SK-N-SH (cell line): Measurements from ENCODE around the gene PDK1.

Source experiments
- FOXJ3 ChIP-seq: sonication (generic); formaldehyde crosslinking; IDR thresholded peaks from 2 replicates; pipeline ENCODE4 v1.5.1; 2020; ENCODE audit warnings: mild to moderate bottlenecking, missing genetic modification reagents
- TF ChIP-seq, protein P1 (sequence below): fragments of 200-600 bp; sonication (generic); IDR thresholded peaks from 2 replicates; pipeline ENCODE4 v1.6.1; 2017; ENCODE audit warnings: antibody characterized with exemption, mild to moderate bottlenecking, moderate library complexity

DNA sequence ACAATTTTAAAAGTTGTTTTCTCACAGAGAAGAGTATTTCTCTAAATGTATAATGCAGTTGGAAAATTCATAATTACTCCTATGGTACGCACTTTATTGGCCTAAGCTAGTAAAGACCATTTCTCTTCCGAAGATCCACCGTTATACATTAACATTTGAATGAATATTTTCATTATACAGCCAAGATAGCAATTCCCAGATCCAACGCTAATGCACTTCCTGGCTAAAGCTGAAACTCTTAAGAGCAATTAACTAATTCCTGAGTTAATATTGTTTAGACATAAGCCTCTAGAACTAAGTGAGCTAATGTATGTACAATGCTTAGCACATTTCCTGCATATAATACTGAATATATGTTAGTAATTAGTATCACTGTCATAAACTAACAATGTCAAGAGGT, 56.2 kb downstream of the PDK1 start:
- TF ChIP-seq, protein P1, sequence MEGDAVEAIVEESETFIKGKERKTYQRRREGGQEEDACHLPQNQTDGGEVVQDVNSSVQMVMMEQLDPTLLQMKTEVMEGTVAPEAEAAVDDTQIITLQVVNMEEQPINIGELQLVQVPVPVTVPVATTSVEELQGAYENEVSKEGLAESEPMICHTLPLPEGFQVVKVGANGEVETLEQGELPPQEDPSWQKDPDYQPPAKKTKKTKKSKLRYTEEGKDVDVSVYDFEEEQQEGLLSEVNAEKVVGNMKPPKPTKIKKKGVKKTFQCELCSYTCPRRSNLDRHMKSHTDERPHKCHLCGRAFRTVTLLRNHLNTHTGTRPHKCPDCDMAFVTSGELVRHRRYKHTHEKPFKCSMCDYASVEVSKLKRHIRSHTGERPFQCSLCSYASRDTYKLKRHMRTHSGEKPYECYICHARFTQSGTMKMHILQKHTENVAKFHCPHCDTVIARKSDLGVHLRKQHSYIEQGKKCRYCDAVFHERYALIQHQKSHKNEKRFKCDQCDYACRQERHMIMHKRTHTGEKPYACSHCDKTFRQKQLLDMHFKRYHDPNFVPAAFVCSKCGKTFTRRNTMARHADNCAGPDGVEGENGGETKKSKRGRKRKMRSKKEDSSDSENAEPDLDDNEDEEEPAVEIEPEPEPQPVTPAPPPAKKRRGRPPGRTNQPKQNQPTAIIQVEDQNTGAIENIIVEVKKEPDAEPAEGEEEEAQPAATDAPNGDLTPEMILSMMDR, result no peak
- TF ChIP-seq FOXJ3, result no peak
